Measurements from ENCODE around the gene MGAT5. TPM values are rescaled to one million over a fixed set of nuclear protein-coding genes. Genes with fewer than 3 reads are reported as not detected.

MGAT5 gene
- total RNA-seq, 3 donors from 2014 or later (not counting 1 experiment from before 2014, with no cell fraction given) = 39.7 to 58.2 (median 57.0) TPM

- Mint-ChIP-seq H3K27ac (no peak overlapping the region), H3K4me3 (no peak overlapping the region), H3K36me3 (peaks cover 6% of the 10 kb centered on the region), H3K9me3 (no peaks in the 10 kb centered on the region), H3K4me1 (peaks cover 43 to 46% of the 10 kb centered on the region in 2 donors), H3K27me3 (ENCODE audit: low read depth in 2 of 2) (no peaks in the 10 kb centered on the region)
- 75% methylated on average over 3 of the region's 3 CpGs for WGBS (ENCODE audit: insufficient coverage)
- TF ChIP-seq CTCF (IDR thresholded peaks at IDR 0.05) = no peak
- Histone ChIP-seq H3K9me3 (ENCODE audit: control insufficient read depth, insufficient read depth, low read length) (no peaks in the 10 kb centered on the region), H3K4me1 (ENCODE audit: control insufficient read depth, insufficient read depth, low read length) (peaks cover 19% of the 10 kb centered on the region), H3K27me3 (ENCODE audit: control insufficient read depth, insufficient read depth, low read length) (no peaks in the 10 kb centered on the region), H3K27ac (ENCODE audit: low read length) (no peak overlapping the region), H3K36me3 (ENCODE audit: control insufficient read depth, insufficient read depth, low read length) (peaks cover 12% of the 10 kb centered on the region), H3K4me3 (ENCODE audit: low read length) (no peak overlapping the region)
- DNase-seq = no peak
- intact Hi-C loops (cut with micrococcal nuclease) = no loop called here
- no peak for ATAC-seq
Observed at GRCh38 chr2:134406736-134407135, 152.9 kb downstream of the MGAT5 start.

GRCh38 chr2:134407154-134407890 lies 153.4 kb downstream of the MGAT5 start:
- no peaks in the 10 kb centered on the region for H3K9me3 Mint-ChIP-seq
- intact Hi-C loops (cut with micrococcal nuclease) = no loop called here
- Histone ChIP-seq H3K27ac (ENCODE audit: low read length) (no peak overlapping the region), H3K4me3 (ENCODE audit: low read length) (no peak overlapping the region), H3K27me3 (ENCODE audit: control insufficient read depth, insufficient read depth, low read length) (no peaks in the 10 kb centered on the region), H3K9me3 (ENCODE audit: control insufficient read depth, insufficient read depth, low read length) (no peaks in the 10 kb centered on the region), H3K36me3 (ENCODE audit: control insufficient read depth, insufficient read depth, low read length) (peaks cover 12% of the 10 kb centered on the region), H3K4me1 (ENCODE audit: control insufficient read depth, insufficient read depth, low read length) (peaks cover 23% of the 10 kb centered on the region)
- 89% methylated on average over 3 of the region's 4 CpGs for WGBS (ENCODE audit: insufficient coverage)
- DNase-seq (no peak), ATAC-seq (no peak)
- no peak for TF ChIP-seq CTCF (IDR thresholded peaks at IDR 0.05)
- no peak overlapping the region for H3K27ac Mint-ChIP-seq
- H3K4me3 Mint-ChIP-seq = no peak overlapping the region
- peaks cover 6% of the 10 kb centered on the region for H3K36me3 Mint-ChIP-seq
- H3K4me1 Mint-ChIP-seq = peaks cover 48 to 52% of the 10 kb centered on the region in 2 donors
- H3K27me3 Mint-ChIP-seq (ENCODE audit: low read depth in 2 of 2) = no peaks in the 10 kb centered on the region

GRCh38 chr2:134408386-134408785 lies 154.5 kb downstream of the MGAT5 start:
- Histone ChIP-seq H3K4me1 (ENCODE audit: control insufficient read depth, insufficient read depth, low read length) (peaks cover 28% of the 10 kb centered on the region), H3K36me3 (ENCODE audit: control insufficient read depth, insufficient read depth, low read length) (peaks cover 14% of the 10 kb centered on the region), H3K4me3 (ENCODE audit: low read length) (no peak overlapping the region), H3K9me3 (ENCODE audit: control insufficient read depth, insufficient read depth, low read length) (no peaks in the 10 kb centered on the region), H3K27me3 (ENCODE audit: control insufficient read depth, insufficient read depth, low read length) (no peaks in the 10 kb centered on the region), H3K27ac (ENCODE audit: low read length) (no peak overlapping the region)
- H3K4me3 Mint-ChIP-seq = no peak overlapping the region
- H3K27ac Mint-ChIP-seq = no peak overlapping the region
- ATAC-seq (no peak), DNase-seq (no peak)
- H3K36me3 Mint-ChIP-seq = peaks cover 6% of the 10 kb centered on the region
- WGBS (ENCODE audit: insufficient coverage) = 12% methylated on average over 3 of the region's 3 CpGs
- H3K9me3 Mint-ChIP-seq = no peaks in the 10 kb centered on the region
- TF ChIP-seq CTCF (IDR thresholded peaks at IDR 0.05) = no peak
- intact Hi-C loops (cut with micrococcal nuclease) = no loop called here
- H3K27me3 Mint-ChIP-seq (ENCODE audit: low read depth in 2 of 2) = no peaks in the 10 kb centered on the region
- H3K4me1 Mint-ChIP-seq = peaks cover 50 to 53% of the 10 kb centered on the region in 2 donors

DNA sequence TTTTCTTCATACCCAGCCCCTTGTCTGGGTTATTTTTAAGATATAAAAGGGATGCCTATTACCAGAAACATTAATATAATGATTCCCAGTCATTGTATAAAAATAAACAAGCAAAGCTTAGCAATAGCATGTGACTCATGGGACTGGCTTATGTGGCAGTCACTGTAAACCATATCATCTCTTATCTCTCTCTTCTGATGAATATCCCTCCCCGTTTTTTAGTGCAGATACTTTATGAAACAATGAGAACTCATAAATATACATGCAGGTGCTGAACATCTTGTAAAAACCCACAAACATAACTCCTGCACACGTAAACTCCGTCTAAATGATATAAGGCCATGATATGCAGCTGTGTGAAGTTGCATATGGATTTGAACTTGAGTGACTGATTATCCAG lies 154.9 kb downstream of the MGAT5 start:
- Histone ChIP-seq H3K36me3 (ENCODE audit: control insufficient read depth, insufficient read depth, low read length) (peaks cover 11% of the 10 kb centered on the region), H3K27ac (ENCODE audit: low read length) (no peak overlapping the region), H3K4me1 (ENCODE audit: control insufficient read depth, insufficient read depth, low read length) (peaks cover 28% of the 10 kb centered on the region), H3K27me3 (ENCODE audit: control insufficient read depth, insufficient read depth, low read length) (no peaks in the 10 kb centered on the region), H3K4me3 (ENCODE audit: low read length) (no peak overlapping the region), H3K9me3 (ENCODE audit: control insufficient read depth, insufficient read depth, low read length) (no peaks in the 10 kb centered on the region)
- Mint-ChIP-seq H3K4me3 (no peak overlapping the region), H3K27me3 (ENCODE audit: low read depth in 2 of 2) (no peaks in the 10 kb centered on the region), H3K36me3 (peaks cover 6% of the 10 kb centered on the region), H3K27ac (no peak overlapping the region), H3K4me1 (peaks cover 50 to 53% of the 10 kb centered on the region in 2 donors), H3K9me3 (no peaks in the 10 kb centered on the region)
- WGBS (ENCODE audit: insufficient coverage) = 75% methylated on average over 3 of the region's 3 CpGs
- no peak for TF ChIP-seq CTCF (IDR thresholded peaks at IDR 0.05)
- ATAC-seq (no peak), DNase-seq (no peak)
- intact Hi-C loops (cut with micrococcal nuclease) = no loop called here
